GM12874 (cell line): ENCODE data around the gene GPR55.

ENCODE experiments used
- TF ChIP-seq, protein P1 (sequence below): IDR thresholded peaks from 2 replicates; pipeline ENCODE4 v1.5.1; 2011; ENCODE audit warnings: low read depth, mild to moderate bottlenecking, control low read depth, low read length, moderate library complexity; ENCODE audit not compliant: insufficient read depth

Gene GPR55

DNA sequence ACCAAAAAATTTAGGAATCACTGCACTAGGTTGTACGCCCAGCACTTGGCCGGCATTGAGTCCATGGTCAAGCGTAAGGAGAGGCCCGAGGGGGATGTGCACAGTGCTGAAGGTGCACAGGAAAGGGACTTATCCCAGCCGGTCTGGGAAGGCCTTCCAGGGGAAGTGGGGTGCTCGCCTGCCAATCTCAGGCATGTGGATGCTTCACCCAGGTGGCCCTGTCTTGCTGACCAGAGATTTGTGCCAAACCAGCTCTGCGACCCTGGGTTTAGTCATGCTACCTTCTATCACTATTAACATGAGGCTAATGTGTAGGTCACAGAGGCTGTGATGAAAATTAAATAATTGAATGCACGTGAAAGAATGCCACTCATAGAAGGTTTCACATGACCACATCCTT lies 62.0 kb downstream of the GPR55 start:
- TF ChIP-seq, protein P1, sequence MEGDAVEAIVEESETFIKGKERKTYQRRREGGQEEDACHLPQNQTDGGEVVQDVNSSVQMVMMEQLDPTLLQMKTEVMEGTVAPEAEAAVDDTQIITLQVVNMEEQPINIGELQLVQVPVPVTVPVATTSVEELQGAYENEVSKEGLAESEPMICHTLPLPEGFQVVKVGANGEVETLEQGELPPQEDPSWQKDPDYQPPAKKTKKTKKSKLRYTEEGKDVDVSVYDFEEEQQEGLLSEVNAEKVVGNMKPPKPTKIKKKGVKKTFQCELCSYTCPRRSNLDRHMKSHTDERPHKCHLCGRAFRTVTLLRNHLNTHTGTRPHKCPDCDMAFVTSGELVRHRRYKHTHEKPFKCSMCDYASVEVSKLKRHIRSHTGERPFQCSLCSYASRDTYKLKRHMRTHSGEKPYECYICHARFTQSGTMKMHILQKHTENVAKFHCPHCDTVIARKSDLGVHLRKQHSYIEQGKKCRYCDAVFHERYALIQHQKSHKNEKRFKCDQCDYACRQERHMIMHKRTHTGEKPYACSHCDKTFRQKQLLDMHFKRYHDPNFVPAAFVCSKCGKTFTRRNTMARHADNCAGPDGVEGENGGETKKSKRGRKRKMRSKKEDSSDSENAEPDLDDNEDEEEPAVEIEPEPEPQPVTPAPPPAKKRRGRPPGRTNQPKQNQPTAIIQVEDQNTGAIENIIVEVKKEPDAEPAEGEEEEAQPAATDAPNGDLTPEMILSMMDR: no peak

- TF ChIP-seq, protein P1: no peak
These were observed 62.8 kb downstream of the GPR55 start for GRCh38 chr2:230862292-230862691.

GRCh38 chr2:230861552-230862255 lies 63.3 kb downstream of the GPR55 start:
- TF ChIP-seq, protein P1: no peak
